GM23338 (cell line): ENCODE results near the gene HDAC10. TPM values are rescaled to one million over a fixed set of nuclear protein-coding genes. Genes with fewer than 3 reads are reported as not detected.

ENCODE experiments used
- ATAC-seq: fragments of 200-7000 bp; cut with Tn5 transposase; 3 replicates; pipeline ENCODE4 v1.9.1; 2020
- DNase-seq: peaks from one replicate; pipeline ENCODE4 v3.0.0-alpha.2; 2015; ENCODE audit warnings: low spot score
- H2AFZ ChIP-seq: fragments of 200-600 bp; sonication (generic); 2 replicates; pipeline ENCODE4 v1.8.0; 2016; ENCODE audit warnings: antibody characterized with exemption, mild to moderate bottlenecking, moderate library complexity
- H3F3A ChIP-seq: fragments of 200-600 bp; sonication (generic); replicated peaks from 2 replicates; pipeline ENCODE4 v1.8.0; 2017; ENCODE audit warnings: antibody characterized with exemption, mixed run types, low read depth
- H3K27ac ChIP-seq: fragments of 200-600 bp; sonication (generic); 2 replicates; pipeline ENCODE4 v1.6.1; 2016; ENCODE audit warnings: low read depth
- H3K27me3 ChIP-seq: fragments of 200-600 bp; sonication (generic); 2 replicates; pipeline ENCODE4 v1.8.0; 2016; ENCODE audit warnings: mild to moderate bottlenecking, mixed run types, moderate library complexity; ENCODE audit not compliant: insufficient read depth
- H3K36me3 ChIP-seq: fragments of 200-600 bp; sonication (generic); 2 replicates; pipeline ENCODE4 v1.8.0; 2016; ENCODE audit warnings: mild to moderate bottlenecking; ENCODE audit not compliant: insufficient read depth
- H3K4me1 ChIP-seq: fragments of 200-600 bp; sonication (generic); 2 replicates; pipeline ENCODE4 v1.8.0; 2016; ENCODE audit warnings: mild to moderate bottlenecking, moderate library complexity; ENCODE audit not compliant: insufficient read depth
- H3K4me2 ChIP-seq: fragments of 200-600 bp; sonication (generic); 2 replicates; pipeline ENCODE4 v1.7.1; 2017; ENCODE audit warnings: mixed run types
- H3K4me3 ChIP-seq: fragments of 200-600 bp; sonication (generic); 2 replicates; pipeline ENCODE4 v1.6.1; 2016; ENCODE audit warnings: mixed run types
- H3K79me2 ChIP-seq: fragments of 200-600 bp; sonication (generic); replicated peaks from 2 replicates; pipeline ENCODE4 v1.8.0; 2017; ENCODE audit warnings: mild to moderate bottlenecking; ENCODE audit not compliant: insufficient read depth
- H3K9me2 ChIP-seq: fragments of 200-600 bp; sonication (generic); 2 replicates; pipeline ENCODE4 v1.8.0; 2017; ENCODE audit not compliant: insufficient read depth
- H4K20me1 ChIP-seq: fragments of 200-600 bp; sonication (generic); replicated peaks from 2 replicates; pipeline ENCODE4 v1.8.0; 2017; ENCODE audit warnings: mild to moderate bottlenecking; ENCODE audit not compliant: insufficient read depth
- H3K27ac Mint-ChIP-seq: 2 replicates; pipeline ENCODE4 v1.8.0; 2020; ENCODE audit warnings: inconsistent platforms, mild to moderate bottlenecking, moderate library complexity, mixed read lengths
- H3K27me3 Mint-ChIP-seq: 3 replicates; pipeline ENCODE4 v1.8.0; 2022; ENCODE audit warnings: low read depth, mild to moderate bottlenecking, moderate library complexity, mixed read lengths, inconsistent platforms; ENCODE audit not compliant: insufficient read depth, poor library complexity
- H3K36me3 Mint-ChIP-seq: 3 replicates; pipeline ENCODE4 v1.8.0; 2021; ENCODE audit warnings: low read depth, mild to moderate bottlenecking, inconsistent platforms, moderate library complexity, mixed read lengths
- H3K4me1 Mint-ChIP-seq: 3 replicates; pipeline ENCODE4 v1.8.0; 2020; ENCODE audit warnings: mild to moderate bottlenecking, inconsistent platforms, mixed read lengths
- H3K4me3 Mint-ChIP-seq: 3 replicates; pipeline ENCODE4 v1.8.0; 2021; ENCODE audit warnings: moderate library complexity, mild to moderate bottlenecking, inconsistent platforms, mixed read lengths
- H3K9me3 Mint-ChIP-seq: 3 replicates; pipeline ENCODE4 v1.8.0; 2020; ENCODE audit warnings: moderate library complexity, mild to moderate bottlenecking, inconsistent platforms, mixed read lengths
- CREB1 ChIP-seq: fragments of 250-450 bp; sonication (Bioruptor Pico); IDR thresholded peaks from 2 replicates; pipeline ENCODE4 v1.5.0; 2020; ENCODE audit warnings: low read depth, mild to moderate bottlenecking, moderate library complexity
- EZH2 ChIP-seq: fragments of 200-600 bp; sonication (generic); IDR thresholded peaks from one replicate; pipeline ENCODE4 v1.8.0; 2017; ENCODE audit warnings: antibody characterized with exemption, mild to moderate bottlenecking, low read depth; ENCODE audit not compliant: unreplicated experiment
- EZH2phosphoT487 ChIP-seq: fragments of 200-600 bp; sonication (generic); IDR thresholded peaks from one replicate; pipeline ENCODE4 v1.8.1; 2018; ENCODE audit warnings: antibody characterized with exemption; ENCODE audit not compliant: unreplicated experiment
- JUNB ChIP-seq: IDR thresholded peaks from one replicate; pipeline ENCODE4 v1.6.1; 2016; ENCODE audit warnings: antibody characterized with exemption; ENCODE audit not compliant: unreplicated experiment
- NANOG ChIP-seq: IDR thresholded peaks from 2 replicates; pipeline ENCODE4 v1.6.1; 2016; ENCODE audit warnings: antibody characterized with exemption, borderline replicate concordance
- POLR2AphosphoS5 ChIP-seq: IDR thresholded peaks from 2 replicates; pipeline ENCODE4 v1.6.1; 2016; ENCODE audit warnings: antibody characterized with exemption, low read depth
- STAT1 ChIP-seq: IDR thresholded peaks from one replicate; pipeline ENCODE4 v1.6.1; 2016; ENCODE audit warnings: antibody characterized with exemption; ENCODE audit not compliant: unreplicated experiment
- ZNF114 ChIP-seq: fragments of 250-450 bp; sonication (Bioruptor Pico); IDR thresholded peaks from 2 replicates; pipeline ENCODE4 v1.5.0; 2020; ENCODE audit warnings: mild to moderate bottlenecking, moderate library complexity
- ZNF331 ChIP-seq: fragments of 250-450 bp; sonication (Bioruptor Pico); IDR thresholded peaks from 2 replicates; pipeline ENCODE4 v1.5.0; 2020; ENCODE audit warnings: low read depth, mild to moderate bottlenecking, moderate library complexity
- polyA plus RNA-seq: library from polyadenylated mRNA; unstranded; fragments of >200 nt; fragmentation: Nextera tagmentation; extraction: Ambion mirVana; gene quantifications from 2 replicates; pipeline ENCODE4 v1.2.1, GENCODE V29; 2016
- total RNA-seq: library from RNA; depleted of rRNA; stranded (reverse); fragments of >200 nt; shearing (Covaris generic); gene quantifications from 2 replicates; pipeline ENCODE4 v1.2.3, GENCODE V29; 2014
- TF ChIP-seq, protein P1 (sequence below), 2 experiments: fragments of 200-600 bp in 1 of 2; sonication (generic) in 1 of 2; conservative IDR thresholded peaks; 2 replicates each; pipeline versions ENCODE4 v1.5.1 to v1.6.1; 2016 to 2017; ENCODE audit warnings: antibody characterized with exemption in 2 of 2, low read depth in 2 of 2, mild to moderate bottlenecking in 2 of 2, moderate library complexity in 1 of 2
- TF ChIP-seq, protein P2 (sequence below): fragments of 250-450 bp; sonication (Bioruptor Pico); IDR thresholded peaks from 2 replicates; pipeline ENCODE4 v1.5.0; 2020; ENCODE audit warnings: mild to moderate bottlenecking, moderate library complexity
- TF ChIP-seq, protein P3 (sequence below): IDR thresholded peaks from one replicate; pipeline ENCODE4 v1.6.1; 2018; ENCODE audit warnings: antibody characterized with exemption; ENCODE audit not compliant: unreplicated experiment
- TF ChIP-seq, protein P4 (sequence below): IDR thresholded peaks from 2 replicates; pipeline ENCODE4 v1.6.1; 2016; ENCODE audit warnings: antibody characterized with exemption

The HDAC10 gene
- total and polyA plus RNA-seq, 2 experiments from 2014 or later: 4.1 to 41.9 TPM

DNA sequence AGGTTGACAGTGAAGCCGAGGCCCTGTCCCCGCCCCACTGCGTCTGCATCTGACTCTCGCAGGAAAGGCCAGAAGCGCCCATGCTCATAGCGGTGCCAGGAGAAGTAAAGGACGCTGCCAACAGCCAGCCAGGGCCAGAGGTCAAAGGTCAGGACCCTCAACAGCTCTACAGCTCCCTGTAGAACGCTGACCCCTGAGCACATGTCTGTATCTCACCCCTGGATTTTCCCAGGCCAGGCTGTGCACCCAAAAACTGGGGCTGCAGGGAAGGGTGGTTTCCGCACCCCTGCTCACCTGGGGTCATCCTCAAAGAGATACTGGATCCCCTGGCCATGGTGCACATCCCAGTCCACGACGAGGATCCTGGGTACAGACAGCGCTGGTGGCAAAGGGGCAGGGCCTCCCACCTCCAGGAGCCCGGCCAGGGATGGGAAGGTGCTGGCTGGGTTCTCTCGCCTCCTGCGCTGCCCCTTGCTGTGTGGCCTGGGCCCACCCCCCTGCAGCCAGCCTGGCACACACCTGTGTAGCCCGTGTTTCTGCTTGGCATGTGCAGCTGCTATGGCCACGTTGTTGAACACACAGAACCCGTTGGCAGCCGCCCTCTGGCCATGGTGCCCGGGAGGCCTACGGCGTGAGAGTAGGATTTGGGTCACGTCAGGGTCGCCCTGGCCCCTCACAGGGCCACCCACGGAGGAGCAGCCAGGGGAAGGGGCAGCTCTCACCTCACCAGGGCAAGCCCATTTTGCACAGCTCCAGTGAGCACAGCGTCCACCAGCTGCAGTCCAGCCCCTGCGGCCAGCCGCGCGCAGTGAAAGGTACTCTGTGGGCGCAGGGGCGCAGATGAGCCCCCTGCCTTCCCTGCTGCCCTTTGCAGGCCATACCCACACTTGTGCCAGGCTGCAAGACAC lies 1.5 kb downstream of the HDAC10 start:
- peaks cover 11% of the 10 kb centered on the region; the same call in 2 of the 3 replicates for H3K36me3 Mint-ChIP-seq
- Histone ChIP-seq H3K4me2 (peak overlapping the region; percentile 96; the same call in 1 of the 2 replicates), H3K27me3 (no peaks in the 10 kb centered on the region), H4K20me1 (peaks cover 3% of the 10 kb centered on the region; the same call in 1 of the 2 replicates), H2AFZ (no peak overlapping the region), H3K4me3 (peak overlapping the region; percentile 86; the same call in 1 of the 2 replicates), H3K9me2 (no peaks in the 10 kb centered on the region), H3K27ac (no peak overlapping the region), H3F3A (peaks cover 6% of the 10 kb centered on the region), H3K79me2 (peaks cover under 1% of the 10 kb centered on the region), H3K4me1 (peaks cover 4% of the 10 kb centered on the region; the same call in 1 of the 2 replicates), H3K36me3 (no peaks in the 10 kb centered on the region)
- TF ChIP-seq, protein P1, sequence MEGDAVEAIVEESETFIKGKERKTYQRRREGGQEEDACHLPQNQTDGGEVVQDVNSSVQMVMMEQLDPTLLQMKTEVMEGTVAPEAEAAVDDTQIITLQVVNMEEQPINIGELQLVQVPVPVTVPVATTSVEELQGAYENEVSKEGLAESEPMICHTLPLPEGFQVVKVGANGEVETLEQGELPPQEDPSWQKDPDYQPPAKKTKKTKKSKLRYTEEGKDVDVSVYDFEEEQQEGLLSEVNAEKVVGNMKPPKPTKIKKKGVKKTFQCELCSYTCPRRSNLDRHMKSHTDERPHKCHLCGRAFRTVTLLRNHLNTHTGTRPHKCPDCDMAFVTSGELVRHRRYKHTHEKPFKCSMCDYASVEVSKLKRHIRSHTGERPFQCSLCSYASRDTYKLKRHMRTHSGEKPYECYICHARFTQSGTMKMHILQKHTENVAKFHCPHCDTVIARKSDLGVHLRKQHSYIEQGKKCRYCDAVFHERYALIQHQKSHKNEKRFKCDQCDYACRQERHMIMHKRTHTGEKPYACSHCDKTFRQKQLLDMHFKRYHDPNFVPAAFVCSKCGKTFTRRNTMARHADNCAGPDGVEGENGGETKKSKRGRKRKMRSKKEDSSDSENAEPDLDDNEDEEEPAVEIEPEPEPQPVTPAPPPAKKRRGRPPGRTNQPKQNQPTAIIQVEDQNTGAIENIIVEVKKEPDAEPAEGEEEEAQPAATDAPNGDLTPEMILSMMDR (conservative IDR thresholded peaks at IDR 0.05; ENCODE audit: low read depth in 2 of 2): no peak
- TF ChIP-seq JUNB: no peak
- TF ChIP-seq POLR2AphosphoS5: no peak
- TF ChIP-seq NANOG: no peak
- TF ChIP-seq, protein P2, sequence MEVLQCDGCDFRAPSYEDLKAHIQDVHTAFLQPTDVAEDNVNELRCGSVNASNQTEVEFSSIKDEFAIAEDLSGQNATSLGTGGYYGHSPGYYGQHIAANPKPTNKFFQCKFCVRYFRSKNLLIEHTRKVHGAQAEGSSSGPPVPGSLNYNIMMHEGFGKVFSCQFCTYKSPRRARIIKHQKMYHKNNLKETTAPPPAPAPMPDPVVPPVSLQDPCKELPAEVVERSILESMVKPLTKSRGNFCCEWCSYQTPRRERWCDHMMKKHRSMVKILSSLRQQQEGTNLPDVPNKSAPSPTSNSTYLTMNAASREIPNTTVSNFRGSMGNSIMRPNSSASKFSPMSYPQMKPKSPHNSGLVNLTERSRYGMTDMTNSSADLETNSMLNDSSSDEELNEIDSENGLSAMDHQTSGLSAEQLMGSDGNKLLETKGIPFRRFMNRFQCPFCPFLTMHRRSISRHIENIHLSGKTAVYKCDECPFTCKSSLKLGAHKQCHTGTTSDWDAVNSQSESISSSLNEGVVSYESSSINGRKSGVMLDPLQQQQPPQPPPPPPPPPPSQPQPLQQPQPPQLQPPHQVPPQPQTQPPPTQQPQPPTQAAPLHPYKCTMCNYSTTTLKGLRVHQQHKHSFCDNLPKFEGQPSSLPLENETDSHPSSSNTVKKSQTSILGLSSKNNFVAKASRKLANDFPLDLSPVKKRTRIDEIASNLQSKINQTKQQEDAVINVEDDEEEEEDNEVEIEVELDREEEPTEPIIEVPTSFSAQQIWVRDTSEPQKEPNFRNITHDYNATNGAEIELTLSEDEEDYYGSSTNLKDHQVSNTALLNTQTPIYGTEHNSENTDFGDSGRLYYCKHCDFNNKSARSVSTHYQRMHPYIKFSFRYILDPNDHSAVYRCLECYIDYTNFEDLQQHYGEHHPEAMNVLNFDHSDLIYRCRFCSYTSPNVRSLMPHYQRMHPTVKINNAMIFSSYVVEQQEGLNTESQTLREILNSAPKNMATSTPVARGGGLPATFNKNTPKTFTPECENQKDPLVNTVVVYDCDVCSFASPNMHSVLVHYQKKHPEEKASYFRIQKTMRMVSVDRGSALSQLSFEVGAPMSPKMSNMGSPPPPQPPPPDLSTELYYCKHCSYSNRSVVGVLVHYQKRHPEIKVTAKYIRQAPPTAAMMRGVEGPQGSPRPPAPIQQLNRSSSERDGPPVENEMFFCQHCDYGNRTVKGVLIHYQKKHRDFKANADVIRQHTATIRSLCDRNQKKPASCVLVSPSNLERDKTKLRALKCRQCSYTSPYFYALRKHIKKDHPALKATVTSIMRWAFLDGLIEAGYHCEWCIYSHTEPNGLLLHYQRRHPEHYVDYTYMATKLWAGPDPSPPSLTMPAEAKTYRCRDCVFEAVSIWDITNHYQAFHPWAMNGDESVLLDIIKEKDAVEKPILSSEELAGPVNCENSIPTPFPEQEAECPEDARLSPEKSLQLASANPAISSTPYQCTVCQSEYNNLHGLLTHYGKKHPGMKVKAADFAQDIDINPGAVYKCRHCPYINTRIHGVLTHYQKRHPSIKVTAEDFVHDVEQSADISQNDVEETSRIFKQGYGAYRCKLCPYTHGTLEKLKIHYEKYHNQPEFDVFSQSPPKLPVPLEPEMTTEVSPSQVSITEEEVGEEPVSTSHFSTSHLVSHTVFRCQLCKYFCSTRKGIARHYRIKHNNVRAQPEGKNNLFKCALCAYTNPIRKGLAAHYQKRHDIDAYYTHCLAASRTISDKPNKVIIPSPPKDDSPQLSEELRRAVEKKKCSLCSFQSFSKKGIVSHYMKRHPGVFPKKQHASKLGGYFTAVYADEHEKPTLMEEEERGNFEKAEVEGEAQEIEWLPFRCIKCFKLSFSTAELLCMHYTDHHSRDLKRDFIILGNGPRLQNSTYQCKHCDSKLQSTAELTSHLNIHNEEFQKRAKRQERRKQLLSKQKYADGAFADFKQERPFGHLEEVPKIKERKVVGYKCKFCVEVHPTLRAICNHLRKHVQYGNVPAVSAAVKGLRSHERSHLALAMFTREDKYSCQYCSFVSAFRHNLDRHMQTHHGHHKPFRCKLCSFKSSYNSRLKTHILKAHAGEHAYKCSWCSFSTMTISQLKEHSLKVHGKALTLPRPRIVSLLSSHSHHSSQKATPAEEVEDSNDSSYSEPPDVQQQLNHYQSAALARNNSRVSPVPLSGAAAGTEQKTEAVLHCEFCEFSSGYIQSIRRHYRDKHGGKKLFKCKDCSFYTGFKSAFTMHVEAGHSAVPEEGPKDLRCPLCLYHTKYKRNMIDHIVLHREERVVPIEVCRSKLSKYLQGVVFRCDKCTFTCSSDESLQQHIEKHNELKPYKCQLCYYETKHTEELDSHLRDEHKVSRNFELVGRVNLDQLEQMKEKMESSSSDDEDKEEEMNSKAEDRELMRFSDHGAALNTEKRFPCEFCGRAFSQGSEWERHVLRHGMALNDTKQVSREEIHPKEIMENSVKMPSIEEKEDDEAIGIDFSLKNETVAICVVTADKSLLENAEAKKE: no peak
- no peak for TF ChIP-seq ZNF114 (CRISPR knock-in tag)
- no peak for TF ChIP-seq EZH2phosphoT487
- TF ChIP-seq, protein P3, sequence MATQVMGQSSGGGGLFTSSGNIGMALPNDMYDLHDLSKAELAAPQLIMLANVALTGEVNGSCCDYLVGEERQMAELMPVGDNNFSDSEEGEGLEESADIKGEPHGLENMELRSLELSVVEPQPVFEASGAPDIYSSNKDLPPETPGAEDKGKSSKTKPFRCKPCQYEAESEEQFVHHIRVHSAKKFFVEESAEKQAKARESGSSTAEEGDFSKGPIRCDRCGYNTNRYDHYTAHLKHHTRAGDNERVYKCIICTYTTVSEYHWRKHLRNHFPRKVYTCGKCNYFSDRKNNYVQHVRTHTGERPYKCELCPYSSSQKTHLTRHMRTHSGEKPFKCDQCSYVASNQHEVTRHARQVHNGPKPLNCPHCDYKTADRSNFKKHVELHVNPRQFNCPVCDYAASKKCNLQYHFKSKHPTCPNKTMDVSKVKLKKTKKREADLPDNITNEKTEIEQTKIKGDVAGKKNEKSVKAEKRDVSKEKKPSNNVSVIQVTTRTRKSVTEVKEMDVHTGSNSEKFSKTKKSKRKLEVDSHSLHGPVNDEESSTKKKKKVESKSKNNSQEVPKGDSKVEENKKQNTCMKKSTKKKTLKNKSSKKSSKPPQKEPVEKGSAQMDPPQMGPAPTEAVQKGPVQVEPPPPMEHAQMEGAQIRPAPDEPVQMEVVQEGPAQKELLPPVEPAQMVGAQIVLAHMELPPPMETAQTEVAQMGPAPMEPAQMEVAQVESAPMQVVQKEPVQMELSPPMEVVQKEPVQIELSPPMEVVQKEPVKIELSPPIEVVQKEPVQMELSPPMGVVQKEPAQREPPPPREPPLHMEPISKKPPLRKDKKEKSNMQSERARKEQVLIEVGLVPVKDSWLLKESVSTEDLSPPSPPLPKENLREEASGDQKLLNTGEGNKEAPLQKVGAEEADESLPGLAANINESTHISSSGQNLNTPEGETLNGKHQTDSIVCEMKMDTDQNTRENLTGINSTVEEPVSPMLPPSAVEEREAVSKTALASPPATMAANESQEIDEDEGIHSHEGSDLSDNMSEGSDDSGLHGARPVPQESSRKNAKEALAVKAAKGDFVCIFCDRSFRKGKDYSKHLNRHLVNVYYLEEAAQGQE: no peak
- no peak for TF ChIP-seq ZNF331
- TF ChIP-seq EZH2: no peak
- no peak for TF ChIP-seq STAT1
- no peak for TF ChIP-seq CREB1 (CRISPR knock-in tag)
- TF ChIP-seq, protein P4, sequence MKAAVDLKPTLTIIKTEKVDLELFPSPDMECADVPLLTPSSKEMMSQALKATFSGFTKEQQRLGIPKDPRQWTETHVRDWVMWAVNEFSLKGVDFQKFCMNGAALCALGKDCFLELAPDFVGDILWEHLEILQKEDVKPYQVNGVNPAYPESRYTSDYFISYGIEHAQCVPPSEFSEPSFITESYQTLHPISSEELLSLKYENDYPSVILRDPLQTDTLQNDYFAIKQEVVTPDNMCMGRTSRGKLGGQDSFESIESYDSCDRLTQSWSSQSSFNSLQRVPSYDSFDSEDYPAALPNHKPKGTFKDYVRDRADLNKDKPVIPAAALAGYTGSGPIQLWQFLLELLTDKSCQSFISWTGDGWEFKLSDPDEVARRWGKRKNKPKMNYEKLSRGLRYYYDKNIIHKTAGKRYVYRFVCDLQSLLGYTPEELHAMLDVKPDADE: no peak
- no peak for DNase-seq
- peaks cover 10% of the 10 kb centered on the region for H3K4me1 Mint-ChIP-seq
- no peak for ATAC-seq
- peaks cover 12% of the 10 kb centered on the region for H3K27me3 Mint-ChIP-seq
- H3K9me3 Mint-ChIP-seq: no peaks in the 10 kb centered on the region
- H3K4me3 Mint-ChIP-seq: peak overlapping the region; percentile 83; the same call in 2 of the 3 replicates
- no peak overlapping the region for H3K27ac Mint-ChIP-seq
